Thoracic aorta (tissue), 2 donors: ENCODE results near the gene GRIN3A. TPM values are rescaled to one million over a fixed set of nuclear protein-coding genes. Genes with fewer than 3 reads are reported as not detected.
"Not testable (repeated sequence)": the region's sequence is repeated elsewhere in the genome, so short reads cannot be mapped to it uniquely, and the experiment has no call there.

Experiments used
- ATAC-seq: fragments of 150-250 bp; one replicate; pipeline ENCODE4 v1.8.0; 2017; ENCODE audit warnings: low read depth; ENCODE audit not compliant: insufficient number of reproducible peaks, low FRiP score
- DNase-seq: peaks from one replicate; pipeline ENCODE4 v3.0.0-alpha.2; 2020; ENCODE audit warnings: low spot score
- H3K27ac ChIP-seq, 2 donors: fragments of 200-600 bp; sonication (generic); 1 replicate in 1 of 2; 2 replicates in 1 of 2; pipeline ENCODE4 v1.5.1; 2016; ENCODE audit warnings: mild to moderate bottlenecking in 2 of 2, moderate library complexity in 2 of 2
- H3K27me3 ChIP-seq: fragments of 200-600 bp; sonication (generic); replicated peaks from 2 replicates; pipeline ENCODE4 v1.6.0; 2016; ENCODE audit warnings: mild to moderate bottlenecking; ENCODE audit not compliant: insufficient read depth
- H3K36me3 ChIP-seq: fragments of 200-600 bp; sonication (generic); one replicate; pipeline ENCODE4 v1.5.1; 2016
- H3K4me1 ChIP-seq, 2 donors: fragments of 200-600 bp; sonication (generic); 1 replicate in 1 of 2; 2 replicates in 1 of 2; pipeline versions ENCODE4 v1.5.1 to v1.6.0; 2016; ENCODE audit warnings: low read depth in 2 of 2, mild to moderate bottlenecking in 1 of 2; ENCODE audit not compliant: control insufficient read depth in 1 of 2
- H3K4me3 ChIP-seq: fragments of 200-600 bp; sonication (generic); 2 replicates; pipeline ENCODE4 v1.5.1; 2016; ENCODE audit warnings: mild to moderate bottlenecking
- H3K9me3 ChIP-seq: fragments of 200-600 bp; sonication (generic); 2 replicates; pipeline ENCODE4 v1.5.1; 2016
- CTCF ChIP-seq: fragments of 200-600 bp; sonication (generic); IDR thresholded peaks from one replicate; pipeline ENCODE4 v1.5.1; 2019; ENCODE audit warnings: antibody characterized with exemption
- total RNA-seq, 2 donors: library from RNA; depleted of rRNA; stranded (reverse); fragments of >200 nt; gene quantifications; one replicate each; pipeline versions ENCODE4 v1.1.0 to v1.2.3, GENCODE V29; 2016

The GRIN3A gene
- total RNA-seq, 2 donors from 2014 or later: 0.21 TPM; not detected in 1

GRCh38 chr9:101736717-101737116, 1.7 kb downstream of the GRIN3A start:
- DNase-seq: no peak
- no peaks in the 10 kb centered on the region for H3K36me3 ChIP-seq
- H3K27ac ChIP-seq: no peak overlapping the region
- TF ChIP-seq CTCF: no peak
- H3K27me3 ChIP-seq: no peaks in the 10 kb centered on the region
- no peak overlapping the region for H3K4me3 ChIP-seq
- no peaks in the 10 kb centered on the region for H3K9me3 ChIP-seq
- no peak for ATAC-seq
- H3K4me1 ChIP-seq: peaks cover 9 to 18% of the 10 kb centered on the region in 2 donors

GRCh38 chr9:101731429-101731828, 7.0 kb downstream of the GRIN3A start:
- Histone ChIP-seq H3K4me1 (no peaks in the 10 kb centered on the region), H3K27ac (no peak overlapping the region), H3K4me3 (no peak overlapping the region), H3K27me3 (no peaks in the 10 kb centered on the region), H3K36me3 (no peaks in the 10 kb centered on the region), H3K9me3 (no peaks in the 10 kb centered on the region)
- DNase-seq (no peak), ATAC-seq (no peak)
- TF ChIP-seq CTCF: no peak

DNA sequence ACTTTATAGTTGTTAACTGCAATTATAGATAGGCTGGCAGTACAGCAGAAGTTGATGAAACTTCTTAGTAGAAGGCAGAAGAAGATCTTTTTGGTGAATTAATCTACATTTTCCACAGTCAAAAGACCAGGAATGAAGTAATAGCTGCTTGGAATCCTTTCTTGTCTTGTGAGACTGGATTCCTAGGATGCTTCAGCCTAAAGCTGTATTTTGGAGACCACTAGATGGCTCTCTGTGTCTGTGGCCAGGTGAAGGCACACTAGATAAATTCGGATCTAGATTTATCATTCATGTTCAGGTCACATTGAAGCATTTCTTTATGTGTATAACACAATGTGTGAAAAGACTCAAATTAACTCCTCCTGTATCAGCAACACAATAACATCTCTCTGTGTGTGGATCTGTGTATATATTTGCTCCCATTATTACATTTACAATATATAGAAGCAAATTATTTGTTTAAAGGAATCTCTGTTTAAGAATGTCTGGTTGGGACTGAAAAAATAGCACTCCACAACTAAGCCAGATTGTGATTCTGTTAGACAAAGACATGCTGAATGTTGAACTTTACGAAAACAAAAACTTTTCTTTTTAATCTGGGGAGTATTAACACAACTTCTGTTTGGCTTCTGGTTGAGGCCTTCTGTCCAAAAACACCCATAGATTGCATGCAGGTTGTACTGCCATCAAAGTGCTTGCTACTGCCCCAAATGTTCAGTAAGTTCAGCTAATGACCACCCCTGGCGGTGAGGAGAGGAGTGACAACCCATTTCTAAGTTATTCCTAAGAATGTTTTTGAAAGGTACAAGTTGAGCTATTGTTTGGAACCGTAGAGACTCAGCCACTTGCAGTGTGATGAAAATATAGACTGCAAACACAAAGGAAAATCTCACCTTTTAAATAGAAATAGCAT, 10.6 kb downstream of the GRIN3A start:
- H3K27ac ChIP-seq: no peak overlapping the region
- ATAC-seq (no peak), DNase-seq (no peak)

GRCh38 chr9:101724271-101724670, 14.2 kb downstream of the GRIN3A start:
- not testable (repeated sequence) for H3K4me1 ChIP-seq, H3K27ac ChIP-seq, DNase-seq, H3K4me3 ChIP-seq, ATAC-seq, H3K9me3 ChIP-seq, H3K27me3 ChIP-seq, H3K36me3 ChIP-seq

More for the DNA sequence above, 10.6 kb downstream of the GRIN3A start:
- no peaks in the 10 kb centered on the region for H3K4me1 ChIP-seq
- no peaks in the 10 kb centered on the region for H3K36me3 ChIP-seq
- no peak for TF ChIP-seq CTCF
- H3K27me3 ChIP-seq: no peaks in the 10 kb centered on the region
- no peak overlapping the region for H3K4me3 ChIP-seq
- H3K9me3 ChIP-seq: no peaks in the 10 kb centered on the region

DNA sequence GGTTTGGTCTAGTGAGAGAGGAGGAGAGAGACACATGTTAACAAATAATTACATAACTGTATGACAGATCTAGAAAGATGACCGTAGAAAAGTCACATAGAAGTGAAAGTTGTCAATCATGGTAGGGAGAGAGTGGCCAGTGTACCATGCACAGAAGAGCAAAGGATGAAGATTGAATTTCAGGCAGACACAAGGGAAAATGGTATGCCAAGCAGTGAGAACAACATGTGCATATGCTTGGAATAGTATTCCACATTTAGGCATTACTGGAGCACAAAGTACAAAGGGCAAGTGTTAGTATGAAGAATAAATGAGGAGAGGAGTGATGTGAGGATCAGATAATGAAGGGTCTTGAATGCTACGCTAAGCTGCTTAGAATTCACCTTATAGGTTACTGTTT, 20.3 kb downstream of the GRIN3A start:
- H3K27ac ChIP-seq: no peak overlapping the region
- no peak overlapping the region for H3K4me3 ChIP-seq
- DNase-seq (no peak), ATAC-seq (no peak)
- no peaks in the 10 kb centered on the region for H3K27me3 ChIP-seq
- TF ChIP-seq CTCF: no peak
- H3K4me1 ChIP-seq: no peaks in the 10 kb centered on the region
- H3K9me3 ChIP-seq: no peaks in the 10 kb centered on the region
- no peaks in the 10 kb centered on the region for H3K36me3 ChIP-seq
